CD4-positive, alpha-beta T cell treated with Interleukin-21 for 1 hour (primary cell): ENCODE results near the gene ANO3.

Experiments
- DNase-seq: peaks from one replicate; pipeline ENCODE4 v3.0.0-alpha.2; 2020

ANO3 gene

GRCh38 chr11:26365284-26365683 is 33.4 kb downstream of the ANO3 start:
- DNase-seq: no peak

DNA sequence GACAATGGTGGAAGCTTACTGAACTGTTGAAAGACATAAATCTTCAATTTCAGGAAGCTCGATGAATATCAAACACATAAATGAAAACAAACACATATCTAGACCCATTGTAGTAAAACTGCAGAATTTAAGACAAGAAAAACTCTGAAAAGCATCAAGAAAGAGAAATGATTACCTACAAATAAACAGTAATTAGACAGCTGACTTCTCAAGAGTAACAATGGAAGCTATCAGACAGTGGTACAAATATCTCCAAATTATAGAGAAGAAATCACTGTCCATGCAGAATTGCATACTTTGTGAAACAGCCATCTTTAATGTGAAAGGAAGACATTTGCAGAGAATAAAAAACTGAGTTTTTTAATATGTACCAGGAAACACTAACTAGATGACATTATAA is 45.7 kb downstream of the ANO3 start:
- DNase-seq: no peak

GRCh38 chr11:26399336-26399735 is 67.4 kb downstream of the ANO3 start:
- no peak for DNase-seq

DNA sequence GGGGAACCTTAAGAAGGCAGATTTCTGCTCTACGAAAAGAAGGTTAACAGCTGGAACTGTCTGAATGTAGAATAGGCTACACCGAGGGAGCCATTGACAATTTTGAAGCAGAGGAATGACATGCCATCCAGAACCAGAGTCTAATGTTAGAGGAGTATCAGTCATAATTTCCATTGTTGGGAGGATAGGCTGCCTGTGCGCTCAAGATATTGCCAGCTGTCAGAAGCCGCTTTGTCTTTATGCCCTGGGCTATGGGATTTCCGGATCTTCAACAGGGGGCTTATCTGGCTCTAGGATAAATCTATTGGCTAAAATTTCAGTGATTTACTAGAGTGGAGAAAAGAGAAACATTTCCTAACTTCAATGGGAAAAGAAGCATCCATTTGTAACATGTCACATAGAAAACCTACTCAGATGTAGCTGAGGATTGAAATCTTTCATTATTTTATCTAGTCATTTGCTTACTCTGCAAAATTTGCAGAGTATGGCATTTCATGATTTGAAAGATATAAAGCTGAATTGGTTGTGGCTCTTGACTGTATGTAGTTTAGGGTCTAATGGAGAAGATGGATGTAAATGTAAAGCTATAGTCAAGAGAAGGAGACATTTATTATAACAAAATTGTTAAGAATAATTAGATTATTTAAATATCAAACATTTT is 78.9 kb downstream of the ANO3 start:
- DNase-seq: no peak

DNA sequence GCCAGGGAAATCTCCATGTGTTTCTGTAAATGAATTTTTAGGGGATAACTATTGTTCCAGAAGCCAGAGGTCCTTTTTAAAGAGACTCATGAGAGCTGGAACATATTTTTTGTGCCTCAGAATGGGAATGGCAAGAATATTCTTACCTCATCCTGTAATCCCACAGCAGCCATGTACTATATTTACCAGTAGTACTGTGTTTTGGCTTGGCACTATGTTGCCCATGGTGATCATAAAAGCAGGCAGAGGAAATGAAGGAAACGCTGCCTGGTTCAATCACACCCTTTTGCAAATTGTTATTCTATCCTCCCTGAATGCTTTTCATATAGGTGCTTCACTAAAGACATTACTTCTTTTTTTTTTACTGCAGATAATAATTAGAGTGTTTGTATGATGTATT is 81.0 kb downstream of the ANO3 start:
- no peak for DNase-seq

DNA sequence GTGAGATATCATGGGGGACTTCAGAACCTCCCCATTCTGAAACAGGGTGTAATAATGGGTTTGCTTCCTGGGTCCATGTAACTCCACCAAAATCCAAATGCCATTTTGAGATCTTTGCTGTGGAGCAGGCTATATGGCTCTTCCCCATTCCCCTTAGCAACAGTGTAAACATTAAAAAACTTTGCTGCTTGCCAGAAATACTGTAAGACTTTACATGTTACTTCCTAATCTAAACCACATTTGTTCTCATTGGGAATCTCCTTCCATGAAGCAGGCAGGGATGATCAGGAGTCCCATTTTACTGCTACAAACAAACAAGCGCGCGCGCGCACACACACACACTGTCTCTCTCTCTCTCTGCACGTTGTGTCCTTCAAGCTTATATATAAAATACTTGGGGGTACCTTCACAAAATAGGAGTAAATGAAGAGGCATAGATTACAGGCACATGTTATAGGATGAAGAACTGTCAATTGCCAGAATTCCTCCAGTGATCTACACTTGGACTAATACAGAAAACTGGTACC is 86.5 kb downstream of the ANO3 start:
- no peak for DNase-seq

GRCh38 chr11:26420331-26420730 is 88.4 kb downstream of the ANO3 start:
- no peak for DNase-seq

DNA sequence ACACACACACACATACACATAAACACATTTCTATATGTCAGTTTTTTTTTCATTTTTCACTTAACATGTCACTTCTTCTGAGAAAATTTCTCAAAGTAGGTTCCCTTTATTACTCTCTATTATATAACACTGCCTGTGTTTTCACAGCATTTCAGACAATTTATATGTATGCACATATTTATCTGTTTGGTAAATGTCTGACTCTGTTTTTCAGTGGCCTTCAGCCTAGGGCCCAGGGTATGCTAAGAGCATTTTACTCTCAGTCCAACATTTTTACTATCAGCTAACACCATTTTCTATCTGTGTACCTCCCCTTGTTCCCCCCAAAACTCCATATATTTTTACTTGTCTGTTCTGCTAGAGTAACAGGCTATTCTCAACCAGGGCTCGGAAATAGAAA is 92.3 kb downstream of the ANO3 start:
- DNase-seq: no peak

GRCh38 chr11:26439854-26440253 is 107.9 kb downstream of the ANO3 start:
- DNase-seq: no peak

- no peak for DNase-seq
These were observed 110.2 kb downstream of the ANO3 start for GRCh38 chr11:26442131-26442530.

GRCh38 chr11:26443617-26444016 is 111.7 kb downstream of the ANO3 start:
- DNase-seq: no peak

DNA sequence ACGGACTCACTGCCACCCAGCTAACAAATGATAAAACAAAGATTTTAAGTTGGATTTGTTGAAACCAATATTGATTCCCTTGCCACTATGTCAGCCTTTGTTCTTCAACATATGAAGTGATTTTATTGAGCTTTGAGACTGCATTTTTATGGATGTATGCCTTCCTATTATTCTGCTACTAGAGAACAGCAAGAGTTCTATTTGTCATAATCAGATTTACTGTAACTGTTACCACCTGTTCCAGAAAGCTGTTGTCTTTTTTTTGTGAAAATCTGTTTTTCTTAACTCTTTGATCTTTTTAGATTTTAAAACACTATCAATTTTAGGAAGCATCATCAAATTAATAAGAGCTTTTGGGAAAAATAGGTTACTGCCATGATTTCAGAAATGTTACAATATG is 125.7 kb downstream of the ANO3 start:
- DNase-seq: no peak

DNA sequence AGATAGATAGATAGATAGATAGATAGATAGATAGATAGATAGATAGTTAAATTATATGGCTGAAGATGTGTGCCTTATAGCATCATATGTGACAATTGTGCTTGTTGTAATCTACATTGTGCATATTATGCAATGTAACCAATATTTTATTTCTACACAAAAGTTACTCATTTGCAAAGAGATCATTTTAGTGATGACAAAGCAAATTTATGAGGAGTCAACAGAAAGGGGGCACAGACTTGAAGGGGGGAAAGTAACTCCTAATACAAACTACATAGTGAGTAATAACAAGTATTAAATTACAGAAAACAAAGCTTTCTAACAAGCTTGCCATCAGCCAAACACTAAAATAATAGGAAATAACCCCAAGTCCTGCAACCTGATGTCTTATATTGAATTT is 133.3 kb downstream of the ANO3 start:
- DNase-seq: no peak

- no peak for DNase-seq
These were observed 135.6 kb downstream of the ANO3 start for GRCh38 chr11:26467506-26467905.

DNA sequence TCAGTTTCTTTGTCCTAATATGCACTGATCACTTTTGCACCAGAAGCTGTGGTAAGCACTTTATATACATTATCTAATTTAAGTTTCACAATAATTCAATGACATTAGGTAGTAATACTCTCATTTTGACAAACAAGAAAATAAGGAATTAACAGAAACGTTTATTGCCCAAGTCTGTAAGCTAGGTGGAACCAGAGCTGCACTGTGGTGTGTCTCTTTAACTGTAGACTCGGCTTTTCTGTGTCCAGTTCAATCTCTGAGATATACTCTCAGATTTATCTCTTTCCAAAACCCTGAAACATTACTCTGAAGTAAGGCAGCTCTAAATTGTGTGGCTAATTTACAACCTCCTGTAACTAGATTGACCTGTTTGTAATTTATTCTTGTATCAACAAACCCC is 139.1 kb downstream of the ANO3 start:
- DNase-seq: no peak

GRCh38 chr11:26473216-26474194 is 141.6 kb downstream of the ANO3 start:
- DNase-seq: no peak

DNA sequence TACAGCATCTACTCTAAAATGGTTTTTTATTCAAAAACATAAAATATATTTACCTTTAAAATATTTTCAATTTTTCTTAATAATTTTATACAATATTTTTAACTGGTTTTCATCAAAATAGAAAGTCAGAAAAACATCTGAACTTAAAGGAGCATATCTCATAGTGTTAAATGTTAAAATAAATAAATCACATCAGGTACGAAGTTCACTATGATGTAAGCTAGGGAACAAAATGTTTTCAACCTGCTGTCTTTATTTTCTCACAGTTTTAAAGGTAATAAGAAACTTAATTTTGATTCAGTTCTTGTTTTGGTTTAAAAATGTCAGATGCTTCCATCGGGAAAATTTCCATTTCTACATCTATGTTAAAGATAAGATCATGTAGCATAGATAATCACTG is 142.5 kb downstream of the ANO3 start:
- DNase-seq: no peak

GRCh38 chr11:26477396-26477795 is 145.5 kb downstream of the ANO3 start:
- DNase-seq: no peak

DNA sequence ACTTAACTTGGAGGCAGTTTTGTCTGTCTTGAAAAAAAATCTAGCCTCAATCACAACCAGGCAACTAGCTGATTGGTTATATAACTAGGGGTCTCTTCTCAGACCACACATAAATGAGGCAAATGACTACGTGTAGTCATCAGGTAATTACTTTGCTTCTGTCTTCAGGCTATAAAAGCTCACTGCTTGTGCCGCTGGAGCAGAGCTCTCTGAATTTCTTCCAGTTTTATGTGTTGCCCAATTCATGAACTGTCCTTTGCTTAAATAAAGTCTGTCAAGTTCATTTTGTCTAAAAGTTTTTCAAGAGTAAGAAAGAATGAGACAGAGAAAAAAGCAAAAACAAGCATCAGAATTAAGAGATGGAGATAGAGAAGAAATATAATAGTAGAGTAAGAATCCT is 146.8 kb downstream of the ANO3 start:
- no peak for DNase-seq

- no peak for DNase-seq
These were observed 148.1 kb downstream of the ANO3 start for GRCh38 chr11:26480041-26480440.

DNA sequence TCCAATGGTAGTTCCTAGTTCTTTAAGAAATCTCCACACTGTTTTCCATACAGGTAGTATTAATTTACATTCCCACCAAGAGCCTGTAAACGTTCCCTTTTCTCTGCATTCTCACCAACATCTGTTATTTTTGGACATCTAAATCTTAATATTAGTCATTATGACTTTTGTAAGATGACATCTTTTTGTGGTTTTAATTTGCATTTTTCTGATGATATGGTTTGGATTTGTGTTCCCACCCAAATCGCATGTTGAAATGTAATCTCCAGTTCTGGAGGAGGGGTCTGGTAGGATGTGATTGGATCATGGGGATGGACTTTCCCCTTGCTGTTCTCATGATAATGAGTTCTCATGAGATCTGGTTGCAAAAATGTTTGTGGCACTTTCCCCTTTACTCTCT is 151.2 kb downstream of the ANO3 start:
- no peak for DNase-seq

DNA sequence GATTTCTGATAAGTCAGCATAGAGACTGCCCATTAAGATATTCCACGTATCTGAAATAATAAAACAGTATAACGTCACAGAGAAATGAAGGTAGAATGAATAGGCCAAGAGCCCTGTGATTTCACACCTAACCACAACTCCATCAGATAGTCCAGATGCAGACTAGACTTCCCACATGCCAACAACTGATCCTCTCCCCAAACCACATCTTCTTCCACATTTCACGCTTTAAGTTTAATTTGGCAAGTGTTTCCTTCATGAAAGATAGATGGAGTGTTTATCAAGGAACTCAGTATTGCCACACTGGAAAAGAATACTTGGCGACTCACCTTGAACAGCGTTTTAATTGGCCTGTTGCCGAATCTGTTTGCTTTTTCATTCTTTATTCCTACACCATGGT is 158.6 kb downstream of the ANO3 start:
- DNase-seq: no peak

DNA sequence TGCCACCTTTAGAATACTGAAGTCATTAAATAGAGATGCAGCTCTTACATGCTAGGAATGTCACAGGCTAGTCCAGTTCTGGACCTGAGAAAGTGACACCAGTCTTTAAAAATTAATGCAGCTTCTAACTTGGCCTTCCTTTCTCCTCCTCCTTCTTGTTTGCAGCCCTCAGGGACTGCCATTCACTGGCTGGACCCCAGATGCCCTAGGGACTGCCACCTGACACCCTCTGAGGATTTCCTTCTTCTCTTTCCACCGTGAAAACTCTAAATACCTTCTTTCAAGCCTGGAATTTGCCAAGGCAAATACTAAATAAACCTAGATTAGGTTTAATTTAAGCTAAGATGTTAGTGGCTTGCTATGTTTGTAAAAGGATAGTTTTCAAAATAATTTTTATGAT is 161.7 kb downstream of the ANO3 start:
- DNase-seq: no peak

GRCh38 chr11:26507229-26507628 is 175.3 kb downstream of the ANO3 start:
- DNase-seq: no peak
